ENCODE data around the gene CACNA1C.

GRCh38 chr12:2622460-2622859 lies 569.7 kb downstream of the CACNA1C start:
- TF ChIP-seq MAX (IDR thresholded peaks at IDR 0.05; ENCODE audit: low read depth, low read length) (no peak), EP300 (IDR thresholded peaks at IDR 0.05; ENCODE audit: borderline replicate concordance in 1 of 2, control insufficient read depth in 1 of 2, low read depth in 2 of 2, low read length in 2 of 2) (no peak)

All from GM12878 (cell line).